AG09309 (cell line): ENCODE data around the gene HIKESHI.

Experiments used
- DNase-seq: peaks from one replicate; pipeline ENCODE4 v3.0.0-alpha.2; 2010; ENCODE audit warnings: low read depth
- H3K4me3 ChIP-seq: 2 replicates; pipeline ENCODE4 v1.5.1; 2011; ENCODE audit warnings: mild to moderate bottlenecking, low read depth, low read length, moderate library complexity; ENCODE audit not compliant: control insufficient read depth
- CTCF ChIP-seq: IDR thresholded peaks from 2 replicates; pipeline ENCODE4 v1.5.1; 2011; ENCODE audit warnings: mild to moderate bottlenecking, low read depth, low read length, inconsistent platforms; ENCODE audit not compliant: insufficient read depth, control insufficient read depth; ENCODE audit errors: missing control alignments

Gene HIKESHI

DNA sequence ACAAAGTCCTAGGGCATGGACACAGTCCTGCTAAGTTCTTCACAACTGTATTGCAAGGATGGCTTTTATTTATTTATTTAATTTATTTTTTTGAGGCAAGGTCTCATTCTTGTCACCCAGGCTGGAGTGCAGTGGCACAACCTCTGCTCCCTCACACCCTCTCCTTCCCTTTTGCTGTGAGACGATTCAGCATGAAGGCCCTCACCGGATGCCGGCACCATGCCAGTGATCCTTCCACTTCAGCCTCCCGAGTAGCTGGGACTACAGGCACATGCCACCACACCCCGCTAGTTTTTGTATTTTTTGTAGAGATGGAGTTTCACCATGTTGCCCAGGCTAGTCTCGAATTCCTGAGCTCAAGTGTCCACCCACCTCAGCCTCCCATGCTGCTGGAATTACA, 39.7 kb upstream of the HIKESHI start:
- DNase-seq: no peak
- TF ChIP-seq CTCF: no peak
- no peak overlapping the region for H3K4me3 ChIP-seq

DNA sequence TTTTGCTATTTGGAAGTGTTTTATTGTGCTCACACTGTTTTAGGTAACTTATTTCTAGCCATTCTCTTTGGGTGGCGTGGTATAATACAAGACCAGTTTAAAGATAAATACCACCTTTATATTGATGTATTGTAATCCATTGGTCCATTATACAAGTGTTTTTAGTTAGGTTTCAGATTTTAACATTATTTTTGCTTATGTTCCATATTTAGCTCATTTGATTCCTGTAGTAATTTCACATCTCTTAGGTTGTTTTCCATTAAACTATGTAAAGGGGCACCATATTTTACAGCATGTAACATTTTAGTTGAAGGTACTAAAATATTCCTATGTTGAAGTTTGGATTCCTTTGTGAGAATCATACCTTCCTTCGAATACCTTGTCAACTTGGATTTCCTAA, 37.4 kb upstream of the HIKESHI start:
- no peak for DNase-seq
- TF ChIP-seq CTCF: no peak
- H3K4me3 ChIP-seq: no peak overlapping the region

GRCh38 chr11:86265194-86265593, 36.8 kb upstream of the HIKESHI start:
- no peak overlapping the region for H3K4me3 ChIP-seq
- TF ChIP-seq CTCF: no peak
- no peak for DNase-seq

GRCh38 chr11:86269645-86270044, 32.4 kb upstream of the HIKESHI start:
- DNase-seq: no peak
- no peak overlapping the region for H3K4me3 ChIP-seq

GRCh38 chr11:86274503-86274902, 27.5 kb upstream of the HIKESHI start:
- TF ChIP-seq CTCF: peak; percentile 31
- DNase-seq: no peak
- H3K4me3 ChIP-seq: no peak overlapping the region

More at GRCh38 chr11:86269645-86270044, 32.4 kb upstream of the HIKESHI start:
- TF ChIP-seq CTCF: no peak

- DNase-seq: no peak
- H3K4me3 ChIP-seq: no peak overlapping the region
- TF ChIP-seq CTCF: no peak
Observed at GRCh38 chr11:86274999-86275398, 27.0 kb upstream of the HIKESHI start.
